GM18499 (cell line): ENCODE results near the gene MAU2.

Experiments used
- ATAC-seq: cut with Tn5 transposase; IDR thresholded peaks from one replicate; pipeline ENCODE4 v1.9.1; 2021; ENCODE audit warnings: moderate number of reproducible peaks; ENCODE audit not compliant: insufficient read depth, unreplicated experiment

MAU2 gene

DNA sequence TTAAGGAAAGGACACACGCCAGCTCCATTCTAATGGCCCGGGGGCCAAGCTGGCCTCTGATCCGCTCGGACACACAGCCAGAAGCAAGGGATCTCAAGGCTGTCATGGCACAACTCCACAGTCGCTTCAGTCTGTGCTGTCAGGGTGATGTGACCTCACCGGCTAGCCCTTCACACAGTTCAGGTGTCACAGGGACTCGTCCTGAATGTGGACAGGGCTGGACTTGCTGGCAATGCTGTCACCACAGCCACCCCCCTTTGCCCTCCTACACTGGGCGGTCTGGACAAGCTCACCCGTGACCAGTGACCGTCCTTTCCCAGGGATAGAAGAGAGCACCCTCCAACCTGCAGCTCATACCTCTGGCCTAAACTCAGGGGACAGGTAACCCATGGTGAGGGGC, 15.6 kb upstream of the MAU2 start:
- ATAC-seq = no peak

DNA sequence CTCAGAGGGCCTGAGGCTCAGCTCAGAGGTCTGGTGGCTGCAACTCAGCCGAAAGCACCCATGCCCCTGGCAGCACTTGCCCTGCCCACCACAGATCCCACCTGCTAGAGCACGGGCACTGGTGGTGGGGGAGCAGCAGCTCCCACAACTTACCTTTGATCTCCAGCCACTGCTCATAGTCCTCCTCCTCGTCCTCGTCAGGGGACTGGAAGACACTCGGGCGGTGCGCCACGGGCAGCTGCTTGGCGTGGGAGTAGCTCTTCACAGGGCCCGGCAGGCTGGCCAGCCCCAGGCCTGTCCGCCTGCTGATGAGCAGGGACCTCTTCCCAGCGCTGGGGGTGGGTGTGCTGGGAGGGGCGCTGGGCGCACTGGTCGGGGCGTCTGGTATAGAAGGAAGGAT, 14.9 kb upstream of the MAU2 start:
- no peak for ATAC-seq

DNA sequence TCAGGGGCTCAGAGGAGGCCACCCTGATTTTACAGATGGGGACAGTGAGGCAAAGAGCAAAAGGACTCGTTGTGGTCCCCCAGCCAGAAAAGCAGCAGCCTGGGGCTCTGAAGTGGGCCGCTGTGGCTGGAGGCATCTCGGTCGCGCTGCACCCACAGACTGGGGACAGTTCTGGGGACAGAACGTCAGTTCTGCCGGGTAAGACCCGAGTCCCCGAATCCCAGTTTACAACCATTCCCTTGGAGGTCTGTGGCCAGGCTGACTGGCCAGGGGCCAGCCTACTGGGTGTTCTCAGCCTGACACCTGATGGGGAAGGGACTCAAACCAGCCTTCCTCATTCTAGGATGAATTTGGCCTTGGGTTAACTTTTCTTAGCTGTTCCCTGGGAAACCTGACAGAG, 14.4 kb upstream of the MAU2 start:
- no peak for ATAC-seq

DNA sequence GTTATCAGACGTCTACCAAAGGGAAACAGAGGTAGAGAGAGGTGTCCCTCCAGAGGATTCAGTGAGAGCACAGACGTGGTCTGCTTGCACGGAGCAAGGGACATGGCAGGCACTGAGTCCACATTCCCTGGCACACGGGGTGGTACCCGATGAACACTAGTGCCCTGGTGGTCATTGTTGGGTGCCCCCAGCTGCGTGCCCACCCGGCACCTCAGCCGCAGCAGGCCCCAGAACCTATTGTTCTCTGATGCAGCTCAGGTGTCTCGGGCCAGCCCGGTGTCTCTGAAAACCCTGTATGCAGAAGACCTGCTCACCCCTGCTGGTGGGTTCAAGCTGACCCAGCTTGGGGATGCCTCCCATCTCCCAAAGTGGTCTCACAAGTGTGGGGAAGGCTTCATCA, 12.3 kb upstream of the MAU2 start:
- ATAC-seq = no peak

DNA sequence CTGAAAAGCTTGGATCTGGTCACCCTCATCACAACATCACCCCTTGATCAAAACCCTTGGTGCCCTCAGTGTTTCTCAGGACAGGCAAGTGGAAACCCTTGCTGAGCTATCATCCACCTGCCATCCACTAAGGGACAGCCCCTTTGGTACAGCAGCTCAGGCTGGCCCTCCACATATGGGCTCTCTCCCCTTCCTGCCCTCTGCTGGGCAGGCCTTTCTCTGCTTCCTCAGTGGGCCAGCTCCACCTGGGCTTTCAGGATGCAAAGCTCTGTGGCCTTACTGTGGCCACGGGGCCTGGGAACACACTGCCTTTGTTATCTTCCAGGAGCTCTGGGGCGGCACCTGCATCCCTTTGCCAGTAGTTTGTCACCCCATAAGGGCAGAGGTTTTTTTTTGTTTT, 5.2 kb upstream of the MAU2 start:
- no peak for ATAC-seq

DNA sequence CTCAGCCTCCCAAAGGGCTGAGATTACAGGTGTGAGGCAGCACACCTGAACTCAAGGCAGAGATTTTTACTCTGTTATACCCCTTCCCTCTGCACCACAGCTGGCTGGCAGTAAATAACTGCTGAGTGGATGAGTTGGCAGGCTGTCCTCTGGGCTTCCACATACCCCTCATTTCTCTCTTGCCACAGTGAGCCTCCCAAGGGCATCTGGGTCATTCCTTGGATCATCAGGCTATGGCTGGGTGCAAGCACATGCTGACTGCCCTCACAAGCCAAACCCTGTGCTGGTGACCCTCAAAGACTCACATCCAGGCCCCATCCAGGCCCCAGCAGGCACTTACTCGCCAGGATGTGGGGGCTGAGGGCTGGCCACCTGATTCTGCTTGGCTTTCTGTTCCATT, 4.5 kb upstream of the MAU2 start:
- no peak for ATAC-seq

DNA sequence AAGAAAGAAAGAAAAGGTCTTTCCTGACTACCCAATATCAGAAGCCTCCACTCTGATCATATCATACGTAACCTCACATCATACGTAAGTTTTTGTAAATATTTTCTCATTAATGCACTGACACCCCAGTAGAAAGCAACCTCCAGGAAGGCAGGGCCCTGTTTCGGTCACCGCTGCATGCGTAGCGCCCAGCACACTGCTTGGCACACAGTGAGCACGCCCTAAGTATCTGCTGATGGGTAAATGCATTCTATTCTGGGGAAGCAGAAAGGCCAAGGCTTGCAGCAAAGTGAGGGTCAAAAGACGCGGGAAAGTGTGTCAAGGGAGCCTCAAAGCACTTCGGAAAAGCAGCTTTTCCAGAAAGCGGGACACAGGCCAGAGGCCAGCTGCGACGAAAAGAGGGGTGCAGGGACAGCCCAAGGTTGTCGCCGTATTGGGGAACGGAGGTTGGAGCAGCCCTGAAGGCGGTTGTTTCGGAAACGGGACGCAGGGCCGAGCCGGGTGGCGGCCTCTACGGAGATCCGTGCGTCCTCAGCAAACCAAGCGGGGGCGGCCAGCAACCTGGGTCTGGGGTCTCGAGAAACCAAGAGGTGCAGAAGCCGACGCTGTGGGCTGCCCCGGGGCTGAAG, 783 bp upstream of the MAU2 start:
- no peak for ATAC-seq

DNA sequence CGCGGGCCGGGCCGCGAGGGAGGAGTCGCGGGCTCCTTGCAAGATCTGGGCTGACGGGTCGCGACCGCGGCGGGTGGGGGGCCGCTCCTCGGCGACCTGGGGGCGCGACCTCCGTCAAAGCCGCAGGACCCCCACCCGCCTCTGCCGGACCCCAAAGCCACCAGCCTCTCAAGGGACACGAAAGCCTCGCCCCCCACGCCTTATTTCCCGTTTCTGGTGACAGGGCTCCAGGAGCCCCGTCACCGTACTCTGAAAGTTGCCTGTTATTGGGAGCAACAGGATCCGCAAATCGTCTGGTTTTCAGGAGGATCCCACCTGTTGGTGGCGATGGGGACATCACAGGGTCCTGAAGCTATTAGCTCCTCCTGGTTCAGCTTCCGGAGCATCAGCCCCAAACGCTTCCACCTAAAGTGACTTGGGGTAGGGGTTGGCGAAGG, 530 bp downstream of the MAU2 start:
- ATAC-seq = no peak

DNA sequence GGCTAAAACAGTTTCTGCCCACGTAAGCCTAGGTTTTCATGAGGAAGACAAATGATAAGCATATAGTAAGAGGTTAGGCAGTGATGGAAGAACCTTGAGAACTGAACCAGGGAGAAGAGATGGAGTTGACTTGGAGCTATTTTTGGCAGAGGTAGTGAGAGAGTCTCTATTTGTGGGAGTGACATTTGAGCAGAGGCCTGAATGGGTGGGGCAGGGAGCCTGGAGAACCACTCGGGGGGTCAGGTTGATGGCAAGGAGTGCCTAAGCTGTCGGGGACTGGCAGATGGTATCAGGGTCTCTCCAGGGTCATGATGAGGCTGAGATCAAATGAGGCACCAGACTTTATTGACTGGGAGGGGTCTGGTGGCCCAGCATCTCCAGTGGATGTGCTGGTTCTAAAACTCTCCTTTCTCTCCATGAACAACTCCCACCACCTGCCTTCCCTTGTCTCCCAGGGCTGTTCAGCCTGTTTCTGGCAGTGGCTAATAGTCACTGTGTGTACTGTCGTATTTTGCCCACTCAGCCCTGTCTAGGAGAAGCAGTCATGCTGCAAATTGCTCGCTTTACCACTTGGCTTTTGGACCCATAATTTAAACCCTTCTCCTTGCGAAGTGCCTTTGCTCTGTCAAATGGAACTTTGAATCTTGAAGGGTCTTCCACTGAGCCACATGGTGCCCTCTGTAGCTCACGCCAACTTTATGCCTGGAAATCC, 3.6 kb downstream of the MAU2 start:
- no peak for ATAC-seq

DNA sequence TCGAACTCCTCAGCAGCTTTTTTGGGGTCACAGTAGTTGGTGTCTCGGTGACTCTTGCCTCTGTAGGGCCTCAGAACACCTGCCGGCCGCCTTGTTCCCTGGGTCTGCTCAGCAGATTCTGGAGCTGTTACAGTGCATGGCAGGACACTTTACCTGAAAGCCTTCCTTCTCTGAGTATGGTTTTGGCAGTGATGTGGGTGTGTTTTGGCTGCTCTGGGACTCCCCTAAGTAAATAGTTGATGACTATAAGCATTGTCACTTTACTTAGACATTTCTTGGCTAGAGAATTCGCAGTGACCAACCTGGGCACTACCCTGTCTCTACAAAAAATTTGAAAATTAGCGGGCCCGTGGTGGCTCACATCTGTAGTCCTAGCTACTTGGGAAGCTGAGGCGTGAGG, 7.0 kb downstream of the MAU2 start:
- ATAC-seq = no peak

DNA sequence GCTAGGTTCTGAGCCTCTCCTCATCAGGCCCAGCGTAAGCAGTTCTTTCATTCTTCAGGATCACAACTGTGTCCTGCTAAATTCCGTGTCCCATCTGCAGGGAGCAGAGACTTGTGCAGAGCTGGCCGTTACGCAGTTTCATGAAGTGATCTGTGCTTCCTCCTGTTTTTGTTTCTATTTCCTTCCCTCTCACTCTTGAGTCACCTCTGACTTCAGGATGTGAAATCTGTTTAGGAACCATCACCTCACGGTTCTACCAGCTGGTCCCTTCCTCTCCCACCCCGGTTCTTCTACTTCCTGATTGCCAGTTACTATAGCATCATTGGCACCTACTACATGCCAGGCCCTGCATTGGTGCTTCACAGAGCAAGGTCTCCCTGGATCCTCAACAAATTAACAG, 8.5 kb downstream of the MAU2 start:
- no peak for ATAC-seq

DNA sequence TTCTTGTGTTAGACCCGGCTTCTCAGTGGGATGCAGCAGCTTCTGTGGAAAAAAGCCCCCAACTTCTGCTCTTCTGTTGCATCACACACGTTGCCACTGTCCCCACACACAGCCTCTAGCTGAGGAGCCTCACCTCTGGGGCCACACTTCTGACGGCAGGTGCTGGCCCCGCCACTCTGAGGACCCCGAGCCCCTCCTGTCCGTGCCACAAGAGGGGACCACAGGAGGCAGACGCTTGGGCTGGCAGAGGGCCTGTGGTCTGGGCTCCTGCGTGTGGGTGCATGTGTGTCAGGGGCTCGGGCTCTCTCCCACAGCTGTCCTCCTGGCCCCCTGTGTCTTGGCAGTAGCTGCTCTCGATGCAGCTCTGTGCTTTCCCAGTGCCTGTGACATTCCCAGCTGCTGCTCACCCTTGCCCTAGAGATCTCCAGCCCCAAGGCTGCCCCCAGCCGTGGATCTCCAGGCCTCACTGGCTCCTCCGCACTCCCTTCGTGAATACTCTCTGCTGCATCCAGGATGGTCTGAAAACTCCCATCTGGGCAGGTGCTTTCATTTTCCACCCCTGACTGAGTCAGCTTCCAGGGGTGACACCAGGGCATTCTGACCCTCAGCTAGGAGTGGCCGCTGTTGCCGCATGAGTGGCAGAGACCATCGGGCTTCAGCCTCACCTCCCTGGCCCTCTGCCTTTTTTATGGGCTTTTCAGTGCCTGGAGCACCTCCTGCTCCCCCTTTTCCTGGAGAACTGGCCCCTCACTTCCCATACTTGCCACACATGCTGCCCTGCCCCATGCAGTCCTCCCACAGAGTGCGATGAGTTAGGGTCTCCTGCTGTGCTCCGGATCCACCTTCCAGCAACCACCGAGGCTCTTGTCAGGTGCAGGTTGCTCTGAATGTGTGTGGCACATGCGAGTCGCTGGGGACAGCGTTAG, 13.7 kb downstream of the MAU2 start:
- no peak for ATAC-seq

DNA sequence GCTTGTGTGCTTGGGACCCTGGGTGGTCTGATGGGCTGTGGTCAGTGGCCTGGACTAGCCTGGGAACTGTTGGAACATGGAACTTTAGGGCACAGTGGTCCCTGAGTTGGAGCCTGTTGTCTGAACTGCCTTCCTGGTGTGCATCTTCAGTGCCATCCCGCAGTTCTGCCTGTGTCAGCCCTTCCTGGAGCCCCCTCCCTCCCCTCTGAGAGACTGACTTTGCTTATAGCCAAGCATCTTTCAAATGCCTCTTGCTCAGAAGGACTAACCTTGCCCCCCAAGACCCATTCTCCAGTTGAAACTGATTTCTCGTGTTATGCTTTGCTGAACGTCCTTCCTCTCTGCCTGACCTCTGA, 14.3 kb downstream of the MAU2 start:
- ATAC-seq = no peak

DNA sequence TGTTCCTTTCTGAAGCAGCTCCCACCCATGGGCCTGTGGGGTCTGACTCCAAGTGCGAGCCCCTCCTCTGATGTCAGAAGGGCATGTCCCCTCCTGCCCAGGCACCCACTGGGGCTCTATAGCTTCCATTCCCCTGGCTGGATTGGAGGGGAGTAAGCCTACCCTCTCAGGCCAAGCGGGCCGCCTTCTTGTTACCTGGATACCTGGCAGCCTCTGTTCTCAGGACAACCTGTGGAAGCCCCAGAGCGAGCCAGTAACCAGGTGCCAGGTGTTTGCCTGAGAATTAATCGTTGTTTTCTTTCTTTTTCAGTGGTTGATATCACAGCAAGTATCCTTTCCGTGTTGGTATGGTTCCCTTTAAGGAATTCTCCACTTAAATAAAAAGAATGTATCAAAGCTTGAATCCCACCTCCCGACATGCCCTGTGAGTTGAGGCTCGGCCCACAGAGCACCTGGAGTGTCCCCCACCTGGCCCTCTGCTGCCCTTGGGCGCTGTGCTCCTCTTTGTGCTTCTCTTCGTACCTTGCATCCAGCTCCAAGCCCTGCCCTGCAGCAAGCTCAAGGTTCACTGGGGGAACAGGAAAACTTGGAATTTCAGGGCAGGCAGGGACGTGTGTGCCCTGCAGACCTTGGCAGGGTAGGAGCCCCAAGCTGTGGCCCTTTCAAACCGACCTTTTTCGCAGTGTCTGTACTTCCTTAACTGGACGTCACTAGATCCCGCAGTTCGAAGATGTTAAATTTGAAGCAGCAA, 15.0 kb downstream of the MAU2 start:
- ATAC-seq = no peak

DNA sequence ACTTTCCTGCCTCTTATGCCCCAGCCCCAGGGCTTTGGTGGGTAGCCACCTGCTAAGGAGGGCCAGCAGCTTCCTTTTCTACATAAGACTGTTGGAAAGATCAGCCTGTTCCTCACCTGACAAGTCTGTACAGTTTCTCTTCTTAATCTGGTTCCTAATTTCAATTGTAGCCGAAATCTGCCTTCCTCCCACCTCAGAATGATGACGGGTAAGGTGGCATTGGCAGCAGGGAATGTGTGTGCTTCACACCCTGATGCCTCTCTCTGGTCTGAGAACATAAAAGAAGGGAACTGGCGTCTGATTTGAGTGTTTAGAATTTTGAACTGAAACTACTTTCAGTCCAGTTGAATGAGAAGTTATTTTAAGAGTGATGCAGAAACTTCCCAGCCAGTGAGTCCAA, 16.0 kb downstream of the MAU2 start:
- no peak for ATAC-seq

DNA sequence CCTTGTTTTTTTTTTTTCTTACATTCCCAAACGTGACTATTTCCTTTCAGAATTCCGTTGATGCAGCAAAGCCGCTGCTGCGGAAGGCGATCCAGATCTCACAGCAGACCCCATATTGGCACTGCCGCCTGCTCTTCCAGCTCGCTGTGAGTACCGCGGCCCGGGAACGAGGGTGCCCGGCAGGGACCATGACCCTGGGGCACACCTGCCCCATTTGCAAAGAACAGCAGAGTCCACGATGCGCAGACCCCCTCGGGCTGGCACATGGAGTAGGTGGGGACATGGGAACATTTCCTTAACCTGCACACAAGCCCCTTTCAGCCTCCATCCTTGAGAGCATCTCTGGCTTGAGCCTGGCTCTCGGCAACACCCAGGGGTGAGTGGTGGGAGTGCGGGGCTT, 16.5 kb downstream of the MAU2 start:
- no peak for ATAC-seq

DNA sequence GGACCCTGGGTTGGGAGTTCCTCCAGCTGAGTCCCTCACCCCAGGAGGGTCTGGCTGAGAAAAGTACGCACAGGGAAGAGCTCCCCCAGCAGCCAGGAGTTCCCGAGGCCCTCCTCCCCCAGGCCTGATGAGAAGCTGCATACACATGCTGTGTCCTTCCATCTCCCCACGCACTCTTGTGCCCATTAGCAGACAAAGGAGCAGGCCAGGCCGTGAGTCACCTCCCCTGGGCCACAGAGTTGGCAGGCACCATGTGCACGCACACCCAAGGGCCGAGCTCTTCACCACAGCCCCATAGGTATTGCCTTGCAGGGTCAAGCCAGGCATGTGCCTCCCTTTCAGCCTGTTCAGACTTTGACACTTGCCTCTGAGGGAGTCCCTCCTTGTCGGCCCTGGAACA, 17.5 kb downstream of the MAU2 start:
- ATAC-seq = no peak

DNA sequence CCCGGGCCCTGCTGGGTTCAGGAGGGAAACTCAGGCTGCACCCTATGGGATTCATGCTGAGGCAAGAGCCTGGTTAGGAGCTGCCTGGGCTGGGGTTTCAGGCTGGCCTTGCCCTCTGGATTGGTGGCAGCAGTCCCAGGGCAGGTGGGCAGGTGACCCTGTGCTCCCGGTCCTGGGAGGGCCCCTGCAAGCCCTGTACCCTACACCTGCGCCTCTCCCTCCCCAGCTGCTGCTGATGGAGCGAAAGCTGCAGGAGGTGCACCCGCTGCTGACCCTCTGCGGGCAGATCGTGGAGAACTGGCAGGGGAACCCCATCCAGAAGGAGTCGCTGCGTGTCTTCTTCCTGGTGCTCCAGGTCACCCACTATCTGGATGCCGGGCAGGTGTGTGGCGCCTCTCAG, 20.4 kb downstream of the MAU2 start:
- no peak for ATAC-seq

DNA sequence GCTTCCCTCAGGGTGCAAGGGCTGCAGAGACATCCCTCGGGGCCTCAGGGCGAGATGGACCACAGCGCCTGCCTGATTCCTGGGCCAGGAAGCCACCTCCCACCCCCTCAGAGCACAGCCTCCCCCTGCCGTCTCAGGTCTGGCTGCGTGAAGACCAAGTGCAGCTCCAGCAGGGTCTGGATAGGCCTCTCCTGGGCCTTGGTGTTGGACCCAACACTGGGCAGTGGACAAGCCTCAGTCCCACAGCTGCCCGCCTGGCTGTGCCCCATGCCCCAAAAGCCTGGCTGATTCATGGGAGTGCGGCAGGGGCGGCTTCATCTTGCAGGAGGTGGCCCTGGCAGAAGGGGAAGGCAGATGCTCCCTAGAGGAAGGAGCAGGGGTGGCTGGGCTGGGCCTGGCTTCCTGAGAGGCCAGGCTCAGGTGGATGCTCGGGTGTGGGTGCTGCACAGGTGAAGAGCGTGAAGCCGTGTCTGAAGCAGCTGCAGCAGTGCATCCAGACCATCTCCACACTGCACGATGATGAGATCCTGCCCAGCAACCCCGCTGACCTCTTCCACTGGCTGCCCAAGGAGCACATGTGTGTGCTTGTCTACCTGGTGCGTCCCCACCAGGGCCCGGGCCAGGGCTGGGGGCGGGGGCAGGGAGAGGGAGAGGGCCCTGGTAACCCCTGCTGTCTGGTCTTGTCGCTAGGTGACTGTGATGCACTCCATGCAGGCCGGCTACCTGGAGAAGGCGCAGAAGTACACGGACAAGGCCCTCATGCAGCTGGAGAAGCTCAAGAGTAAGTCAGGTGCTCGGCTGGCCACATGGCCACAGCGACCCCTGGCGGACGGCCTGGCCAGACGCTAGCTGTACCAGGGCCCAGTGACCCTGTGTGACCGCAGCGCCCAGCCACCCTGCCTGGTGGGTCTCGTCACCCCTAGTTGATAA, 21.7 kb downstream of the MAU2 start:
- ATAC-seq = no peak

DNA sequence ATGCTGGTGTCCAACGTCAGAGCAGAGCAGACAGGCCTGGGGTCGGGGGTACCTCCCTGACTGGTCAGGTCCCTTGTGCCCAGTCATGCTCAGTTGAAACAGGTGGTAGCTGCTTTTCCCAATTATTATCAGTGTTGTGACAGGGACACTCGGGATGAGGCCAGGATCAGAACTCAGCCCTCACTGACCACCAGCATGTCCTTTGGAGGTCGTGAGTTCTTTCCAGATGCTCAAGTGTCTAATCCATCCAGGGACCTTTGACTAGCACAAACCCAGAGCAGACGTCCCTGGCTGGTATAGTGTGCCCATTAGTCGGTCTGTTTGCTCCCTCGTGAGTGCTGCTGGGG, 22.4 kb downstream of the MAU2 start:
- no peak for ATAC-seq
